ENCODE measurements around the gene SLC25A13.

The SLC25A13 gene

GRCh38 chr7:96354881-96355280 lies 33.0 kb upstream of the SLC25A13 start:
- TF ChIP-seq CTCF (IDR thresholded peaks at IDR 0.05; ENCODE audit: low read depth, low read length) (no peak), POLR2A (IDR thresholded peaks at IDR 0.05; ENCODE audit: extremely low read depth, insufficient read length) (no peak), MAX (IDR thresholded peaks at IDR 0.05; ENCODE audit: low read depth, low read length) (no peak), MYC (IDR thresholded peaks at IDR 0.05; ENCODE audit: low read depth, low read length) (no peak)
- no peak for DNase-seq (ENCODE audit: low read depth)
- H3K4me3 ChIP-seq (ENCODE audit: low read depth, low read length): no peak overlapping the region

GRCh38 chr7:96349572-96349971 lies 27.7 kb upstream of the SLC25A13 start:
- H3K4me3 ChIP-seq (ENCODE audit: low read depth, low read length): no peak overlapping the region
- DNase-seq (ENCODE audit: low read depth): no peak
- TF ChIP-seq CTCF (IDR thresholded peaks at IDR 0.05; ENCODE audit: low read depth, low read length) (no peak), MAX (IDR thresholded peaks at IDR 0.05; ENCODE audit: low read depth, low read length) (no peak), POLR2A (IDR thresholded peaks at IDR 0.05; ENCODE audit: extremely low read depth, insufficient read length) (no peak), MYC (IDR thresholded peaks at IDR 0.05; ENCODE audit: low read depth, low read length) (no peak)

GRCh38 chr7:96347471-96347870 lies 25.6 kb upstream of the SLC25A13 start:
- TF ChIP-seq POLR2A (IDR thresholded peaks at IDR 0.05; ENCODE audit: extremely low read depth, insufficient read length) (no peak), MYC (IDR thresholded peaks at IDR 0.05; ENCODE audit: low read depth, low read length) (no peak), CTCF (IDR thresholded peaks at IDR 0.05; ENCODE audit: low read depth, low read length) (no peak), MAX (IDR thresholded peaks at IDR 0.05; ENCODE audit: low read depth, low read length) (no peak)
- DNase-seq (ENCODE audit: low read depth): no peak
- H3K4me3 ChIP-seq (ENCODE audit: low read depth, low read length): no peak overlapping the region

- TF ChIP-seq POLR2A (IDR thresholded peaks at IDR 0.05; ENCODE audit: extremely low read depth, insufficient read length) (no peak), CTCF (IDR thresholded peaks at IDR 0.05; ENCODE audit: low read depth, low read length) (no peak), MAX (IDR thresholded peaks at IDR 0.05; ENCODE audit: low read depth, low read length) (no peak), MYC (IDR thresholded peaks at IDR 0.05; ENCODE audit: low read depth, low read length) (no peak)
- no peak for DNase-seq (ENCODE audit: low read depth)
- H3K4me3 ChIP-seq (ENCODE audit: low read depth, low read length): no peak overlapping the region
Measured at GRCh38 chr7:96346293-96346953, 24.5 kb upstream of the SLC25A13 start.

GRCh38 chr7:96344236-96344635 lies 22.3 kb upstream of the SLC25A13 start:
- H3K4me3 ChIP-seq (ENCODE audit: low read depth, low read length): no peak overlapping the region
- no peak for DNase-seq (ENCODE audit: low read depth)
- TF ChIP-seq CTCF (IDR thresholded peaks at IDR 0.05; ENCODE audit: low read depth, low read length): no peak
- TF ChIP-seq MAX (IDR thresholded peaks at IDR 0.05; ENCODE audit: low read depth, low read length): no peak
- no peak for TF ChIP-seq POLR2A (IDR thresholded peaks at IDR 0.05; ENCODE audit: extremely low read depth, insufficient read length)
- TF ChIP-seq MYC (IDR thresholded peaks at IDR 0.05; ENCODE audit: low read depth, low read length): no peak
